Body of pancreas (tissue), 4 donors: ENCODE measurements around the gene GINS2. TPM values are rescaled to one million over a fixed set of nuclear protein-coding genes. Genes with fewer than 3 reads are reported as not detected.

Source experiments
- ATAC-seq: fragments of 150-250 bp; one replicate; pipeline ENCODE4 v1.9.1; 2016
- DNase-seq, 4 donors: peaks; one replicate each; pipeline ENCODE4 v3.0.0-alpha.2; 2019
- H3K27ac ChIP-seq, 4 donors: fragments of 200-600 bp; sonication (generic); 1 replicate in 3 of 4; 2 replicates in 1 of 4; pipeline versions ENCODE4 v1.5.1 to v1.6.1; 2016 to 2019; ENCODE audit warnings: mild to moderate bottlenecking in 1 of 4, mixed read lengths in 1 of 4, moderate library complexity in 1 of 4
- H3K27me3 ChIP-seq, 2 donors: fragments of 200-600 bp; sonication (generic); one replicate each; pipeline ENCODE4 v1.6.0; 2016; ENCODE audit warnings: mild to moderate bottlenecking in 1 of 2
- H3K36me3 ChIP-seq, 2 donors: fragments of 200-600 bp; sonication (generic); replicated peaks in 1 of 2; 2 replicates each; pipeline ENCODE4 v1.5.1; 2016; ENCODE audit warnings: low read depth in 2 of 2; ENCODE audit not compliant: insufficient read depth in 1 of 2
- H3K4me1 ChIP-seq: fragments of 200-600 bp; sonication (generic); one replicate; pipeline ENCODE4 v1.6.0; 2016
- H3K4me3 ChIP-seq, 2 donors: fragments of 200-600 bp; sonication (generic); 1 replicate in 1 of 2; 2 replicates in 1 of 2; pipeline ENCODE4 v1.5.1; 2016 to 2019
- H3K9me3 ChIP-seq, 3 donors: fragments of 200-600 bp; sonication (generic); 1 replicate in 2 of 3; 2 replicates in 1 of 3; pipeline ENCODE4 v1.5.1; 2016
- CTCF ChIP-seq, 7 experiments: fragments of 450-650 bp in 4 of 7; fragments of 200-600 bp in 3 of 7; sonication (generic) in 3 of 7; IDR thresholded peaks; one replicate each; pipeline ENCODE4 v1.5.1; 2016 to 2019; ENCODE audit warnings: antibody characterized with exemption in 7 of 7
- POLR2A ChIP-seq, 3 donors: fragments of 450-650 bp; IDR thresholded peaks; one replicate each; pipeline ENCODE4 v1.6.1; 2016; ENCODE audit warnings: antibody characterized with exemption in 3 of 3, mild to moderate bottlenecking in 2 of 3
- WGBS, 2 donors: methylation state at CpG; one replicate each; pipeline ENCODE4 v1.1.5; 2017; 5-methylcytosine and 5-hydroxymethylcytosine counted together
- intact Hi-C: fragments of 100-400 bp; cut with DNase I; formaldehyde crosslinking; loops from one replicate; pipeline ENCODE4 v1.15.1; 2023
- total RNA-seq, 2 donors: library from RNA; depleted of rRNA; stranded (reverse); fragments of >200 nt; gene quantifications; one replicate each; pipeline ENCODE4 v1.1.0, GENCODE V29; 2016

Gene GINS2
- total RNA-seq, 2 donors from 2014 or later: 0.26 to 0.33 TPM

- DNase-seq: no peak
- H3K4me3 ChIP-seq: no peak overlapping the region
These were observed 21.5 kb downstream of the GINS2 start for GRCh38 chr16:85667261-85667660.

GRCh38 chr16:85665929-85666328 is 22.8 kb downstream of the GINS2 start:
- intact Hi-C loops: no loop called here
- Histone ChIP-seq H3K4me1 (peaks cover 8% of the 10 kb centered on the region), H3K9me3 (no peaks in the 10 kb centered on the region), H3K36me3 (peaks cover 47 to 54% of the 10 kb centered on the region in 2 donors), H3K27ac (no peak overlapping the region), H3K27me3 (no peaks in the 10 kb centered on the region), H3K4me3 (no peak overlapping the region)
- TF ChIP-seq POLR2A (IDR thresholded peaks at IDR 0.05) (no peak), CTCF (IDR thresholded peaks at IDR 0.05) (no peak)
- DNase-seq (no peak), ATAC-seq (no peak)
- WGBS, 2 donors: 91 to 92% methylated on average over 13 of the region's 13 CpGs

More at GRCh38 chr16:85667261-85667660, 21.5 kb downstream of the GINS2 start:
- Histone ChIP-seq H3K9me3 (no peaks in the 10 kb centered on the region), H3K27ac (no peak overlapping the region), H3K36me3 (peaks cover 41 to 60% of the 10 kb centered on the region in 2 donors), H3K4me1 (peaks cover 8% of the 10 kb centered on the region), H3K27me3 (no peaks in the 10 kb centered on the region)
- intact Hi-C loops: no loop called here
- 93% methylated on average over 8 to 9 of the region's 9 CpGs for WGBS, 2 donors
- TF ChIP-seq POLR2A (IDR thresholded peaks at IDR 0.05) (no peak), CTCF (IDR thresholded peaks at IDR 0.05) (no peak)
- ATAC-seq: no peak

- Histone ChIP-seq H3K4me3 (no peak overlapping the region), H3K27me3 (no peaks in the 10 kb centered on the region), H3K27ac (no peak overlapping the region), H3K36me3 (peaks cover 47 to 50% of the 10 kb centered on the region in 2 donors), H3K9me3 (no peaks in the 10 kb centered on the region), H3K4me1 (peaks cover 8% of the 10 kb centered on the region)
- 93 to 94% methylated on average over 12 of the region's 12 CpGs for WGBS, 2 donors
- DNase-seq (no peak), ATAC-seq (no peak)
- TF ChIP-seq POLR2A (IDR thresholded peaks at IDR 0.05): no peak
- no peak for TF ChIP-seq CTCF (IDR thresholded peaks at IDR 0.05)
- intact Hi-C loops: no loop called here
These were observed 23.4 kb downstream of the GINS2 start for GRCh38 chr16:85665373-85665740.

- ATAC-seq: no peak
- Histone ChIP-seq H3K4me1 (peaks cover 8% of the 10 kb centered on the region), H3K27ac (peak overlapping the region in 1 of 4 donors; percentile 33), H3K36me3 (peaks cover 47 to 50% of the 10 kb centered on the region in 2 donors), H3K27me3 (no peaks in the 10 kb centered on the region), H3K9me3 (no peaks in the 10 kb centered on the region), H3K4me3 (no peak overlapping the region)
- DNase-seq: no peak
- WGBS, 2 donors: 90 to 95% methylated on average over 19 to 27 of the region's 27 CpGs
- intact Hi-C loops: no loop called here
- no peak for TF ChIP-seq POLR2A (IDR thresholded peaks at IDR 0.05)
- no peak for TF ChIP-seq CTCF (IDR thresholded peaks at IDR 0.05)
These were observed 24.0 kb downstream of the GINS2 start for GRCh38 chr16:85664580-85665372.

GRCh38 chr16:85663891-85664321 is 24.8 kb downstream of the GINS2 start:
- Histone ChIP-seq H3K27ac (peak overlapping the region in 1 of 4 donors; percentile 33), H3K4me3 (no peak overlapping the region), H3K9me3 (no peaks in the 10 kb centered on the region), H3K27me3 (no peaks in the 10 kb centered on the region), H3K4me1 (peaks cover 8% of the 10 kb centered on the region), H3K36me3 (peaks cover 43 to 49% of the 10 kb centered on the region in 2 donors)
- 36 to 81% methylated on average over 8 to 12 of the region's 12 CpGs for WGBS, 2 donors
- peak; percentile 72 to 87 (median 84) for DNase-seq
- ATAC-seq: peak; percentile 49
- TF ChIP-seq POLR2A (IDR thresholded peaks at IDR 0.05): no peak
- no peak for TF ChIP-seq CTCF (IDR thresholded peaks at IDR 0.05)
- intact Hi-C loops: no loop called here
